OCI-LY7 (cell line): Measurements from ENCODE around the gene ZSWIM5. TPM values are rescaled to one million over a fixed set of nuclear protein-coding genes. Genes with fewer than 3 reads are reported as not detected.

ENCODE experiments used
- BruUV-seq: library from RNA; stranded (reverse); fragments of 400-500 nt; replicated peaks from 2 replicates; lab custom pipeline; 2021; lab: Mats Ljungman, UMichigan
- CTCF ChIA-PET: fragments of 300-600 bp; sonication (Branson Sonifier 250); formaldehyde crosslinking; loops from one replicate; lab custom pipeline; 2022; ENCODE audit warnings: antibody characterized with exemption; ENCODE audit not compliant: unreplicated experiment; lab: Charles Lee
- POLR2A ChIA-PET: fragments of 300-600 bp; sonication (Branson Sonifier 250); formaldehyde crosslinking; loops from one replicate; lab custom pipeline; 2022; ENCODE audit warnings: antibody characterized with exemption; lab: Charles Lee
- DNase-seq: peaks from one replicate; pipeline ENCODE4 v3.0.0-alpha.2; 2015; ENCODE audit warnings: low spot score
- H2AFZ ChIP-seq: fragments of 200-600 bp; sonication (generic), shearing (Covaris generic); 2 replicates; pipeline ENCODE4 v1.6.1; 2014; ENCODE audit warnings: mild to moderate bottlenecking, antibody characterized with exemption, low read length, moderate library complexity
- H3K27ac ChIP-seq: fragments of 200-600 bp; sonication (generic); 2 replicates; pipeline ENCODE4 v1.5.1; 2014; ENCODE audit warnings: mixed run types, low read depth, mild to moderate bottlenecking, moderate library complexity, low read length, inconsistent platforms; ENCODE audit not compliant: poor library complexity, severe bottlenecking
- H3K36me3 ChIP-seq: fragments of 200-600 bp; sonication (generic); 2 replicates; pipeline ENCODE4 v1.6.1; 2014; ENCODE audit warnings: mild to moderate bottlenecking, antibody characterized with exemption, low read length, moderate library complexity, mixed read lengths; ENCODE audit not compliant: insufficient read depth
- H3K4me1 ChIP-seq: fragments of 200-600 bp; sonication (generic); 2 replicates; pipeline ENCODE4 v1.5.1; 2014; ENCODE audit warnings: mild to moderate bottlenecking, low read length; ENCODE audit not compliant: insufficient read depth, poor library complexity, severe bottlenecking
- H3K4me2 ChIP-seq: fragments of 200-600 bp; sonication (generic); 2 replicates; pipeline ENCODE4 v1.6.1; 2014; ENCODE audit warnings: mild to moderate bottlenecking, low read length
- H3K4me3 ChIP-seq: fragments of 200-600 bp; sonication (generic); 2 replicates; pipeline ENCODE4 v1.5.1; 2014; ENCODE audit warnings: mild to moderate bottlenecking, low read depth, low read length; ENCODE audit not compliant: poor library complexity, severe bottlenecking
- H3K79me2 ChIP-seq: fragments of 200-600 bp; sonication (generic); 2 replicates; pipeline ENCODE4 v1.6.1; 2016; ENCODE audit warnings: low read depth, mild to moderate bottlenecking, low read length, moderate library complexity, mixed read lengths; ENCODE audit not compliant: insufficient read depth
- H3K9me2 ChIP-seq: fragments of 200-600 bp; sonication (generic); 2 replicates; pipeline ENCODE4 v1.6.1; 2016; ENCODE audit warnings: mild to moderate bottlenecking, low read length, mixed read lengths; ENCODE audit not compliant: insufficient read depth
- H3K9me3 ChIP-seq: fragments of 200-600 bp; sonication (generic); 2 replicates; pipeline ENCODE4 v1.6.1; 2014; ENCODE audit warnings: mild to moderate bottlenecking, mixed run types, low read length, mixed read lengths
- H4K20me1 ChIP-seq: fragments of 200-600 bp; sonication (generic); 2 replicates; pipeline ENCODE4 v1.6.1; 2014; ENCODE audit warnings: mild to moderate bottlenecking, antibody characterized with exemption, low read length, moderate library complexity, mixed read lengths; ENCODE audit not compliant: insufficient read depth
- CTCF ChIP-seq: fragments of 200-600 bp; sonication (generic); conservative IDR thresholded peaks from 2 replicates; pipeline ENCODE4 v1.5.1; 2014; ENCODE audit warnings: mild to moderate bottlenecking, antibody characterized with exemption, low read length, moderate library complexity, mixed read lengths
- EZH2phosphoT487 ChIP-seq: fragments of 200-600 bp; sonication (generic); IDR thresholded peaks from 2 replicates; pipeline ENCODE4 v1.6.1; 2018; ENCODE audit warnings: low read depth, borderline replicate concordance, mild to moderate bottlenecking, mixed run types, antibody characterized with exemption, low read length, moderate library complexity, mixed read lengths
- intact Hi-C: fragments of 100-400 bp; cut with micrococcal nuclease; formaldehyde crosslinking; loops from one replicate; pipeline ENCODE4 v1.10.0; 2022; ENCODE audit not compliant: unreplicated experiment
- total RNA-seq, 2 experiments: library from RNA; depleted of rRNA in 1 of 2; stranded (reverse); fragments of >200 nt in 1 of 2; shearing (Covaris generic) in 1 of 2; gene quantifications; 2 replicates each; pipeline ENCODE4 v1.2.3, GENCODE V29; 2014 to 2022

Gene ZSWIM5
- total RNA-seq, 2 experiments from 2014 or later, result 0.28 to 0.42 TPM

- no peaks in the 10 kb centered on the region for H3K9me2 ChIP-seq
- H3K27ac ChIP-seq, result no peak overlapping the region
- H4K20me1 ChIP-seq, result no peaks in the 10 kb centered on the region
- TF ChIP-seq EZH2phosphoT487 (no peak), CTCF (no peak)
- no peak overlapping the region for H3K4me3 ChIP-seq
- CTCF ChIA-PET, result no interaction called here
- H3K4me1 ChIP-seq, result no peaks in the 10 kb centered on the region
- no peaks in the 10 kb centered on the region for H3K79me2 ChIP-seq
- intact Hi-C loops, result no loop called here
- POLR2A ChIA-PET, result interaction anchor here (0.5 kb wide), 1 partner anchor 203 kb away, joined by 3 read pairs; no protein-coding TSS in a partner anchor
- no TSS peak for BruUV-seq
- no peaks in the 10 kb centered on the region for H3K9me3 ChIP-seq
- no peak for DNase-seq
- no peak overlapping the region for H2AFZ ChIP-seq
- H3K4me2 ChIP-seq, result no peak overlapping the region
- no peaks in the 10 kb centered on the region for H3K36me3 ChIP-seq
Measured at GRCh38 chr1:45215485-45216199, 9.2 kb upstream of the ZSWIM5 start.

GRCh38 chr1:45213892-45214291, 7.5 kb upstream of the ZSWIM5 start:
- Histone ChIP-seq H4K20me1 (no peaks in the 10 kb centered on the region), H3K4me2 (no peak overlapping the region), H3K9me3 (no peaks in the 10 kb centered on the region), H3K4me1 (no peaks in the 10 kb centered on the region), H3K9me2 (no peaks in the 10 kb centered on the region), H3K79me2 (no peaks in the 10 kb centered on the region), H3K4me3 (no peak overlapping the region), H3K36me3 (no peaks in the 10 kb centered on the region), H2AFZ (no peak overlapping the region), H3K27ac (no peak overlapping the region)
- no peak for TF ChIP-seq EZH2phosphoT487
- TF ChIP-seq CTCF, result no peak
- ChIA-PET POLR2A (no interaction called here), CTCF (no interaction called here)
- no peak for DNase-seq
- intact Hi-C loops, result no loop called here
- BruUV-seq, result no TSS peak

- no TSS peak for BruUV-seq
- Histone ChIP-seq H3K4me3 (no peak overlapping the region), H3K4me1 (peaks cover 8% of the 10 kb centered on the region), H3K27ac (no peak overlapping the region), H3K9me2 (no peaks in the 10 kb centered on the region), H2AFZ (no peak overlapping the region), H4K20me1 (no peaks in the 10 kb centered on the region), H3K36me3 (no peaks in the 10 kb centered on the region), H3K9me3 (no peaks in the 10 kb centered on the region), H3K4me2 (no peak overlapping the region), H3K79me2 (no peaks in the 10 kb centered on the region)
- no peak for TF ChIP-seq CTCF
- TF ChIP-seq EZH2phosphoT487, result no peak
- intact Hi-C loops, result no loop called here
- ChIA-PET POLR2A (interaction anchor here (0.7 kb wide), 1 partner anchor 574 kb away, joined by 6 read pairs; no protein-coding TSS in a partner anchor), CTCF (no interaction called here)
- DNase-seq, result no peak
Measured at GRCh38 chr1:45211076-45211475, 4.7 kb upstream of the ZSWIM5 start.
